Tibial nerve (tissue), 4 donors: ENCODE results near the gene BIRC3. TPM values are rescaled to one million over a fixed set of nuclear protein-coding genes. Genes with fewer than 3 reads are reported as not detected.

Experiments used
- DNase-seq, 2 donors: peaks; one replicate each; pipeline ENCODE4 v3.0.0-alpha.2; 2019; ENCODE audit warnings: low spot score in 2 of 2
- H3K27ac ChIP-seq, 4 donors: fragments of 200-600 bp; sonication (generic) in 3 of 4; one replicate each; pipeline ENCODE4 v1.5.1; 2017 to 2019; ENCODE audit warnings: mild to moderate bottlenecking in 1 of 4
- H3K27me3 ChIP-seq, 2 donors: fragments of 200-600 bp; sonication (generic) in 1 of 2; one replicate each; pipeline versions ENCODE4 v1.5.1 to v1.6.0; 2017 to 2019
- H3K36me3 ChIP-seq, 3 donors: fragments of 200-600 bp; sonication (generic); one replicate each; pipeline ENCODE4 v1.5.1; 2018 to 2019
- H3K4me1 ChIP-seq, 4 donors: fragments of 200-600 bp; sonication (generic) in 3 of 4; one replicate each; pipeline ENCODE4 v1.5.1; 2017 to 2019
- H3K4me3 ChIP-seq, 4 donors: fragments of 200-600 bp; sonication (generic) in 3 of 4; one replicate each; pipeline ENCODE4 v1.5.1; 2017 to 2019; ENCODE audit warnings: mild to moderate bottlenecking in 1 of 4, moderate library complexity in 1 of 4
- H3K9me3 ChIP-seq, 4 donors: fragments of 200-600 bp; sonication (generic) in 3 of 4; one replicate each; pipeline ENCODE4 v1.5.1; 2017 to 2019
- CTCF ChIP-seq, 5 experiments: fragments of 200-600 bp in 3 of 5; fragments of 450-650 bp in 2 of 5; sonication (generic) in 3 of 5; IDR thresholded peaks; one replicate each; pipeline ENCODE4 v1.5.1; 2016 to 2019; ENCODE audit warnings: antibody characterized with exemption in 5 of 5, mild to moderate bottlenecking in 3 of 5, moderate library complexity in 2 of 5
- EP300 ChIP-seq, 2 donors: sonication (generic); formaldehyde crosslinking; IDR thresholded peaks; one replicate each; pipeline ENCODE4 v1.6.1; 2017; ENCODE audit warnings: antibody characterized with exemption in 2 of 2, mild to moderate bottlenecking in 1 of 2
- POLR2A ChIP-seq, 2 donors: fragments of 450-650 bp; IDR thresholded peaks; one replicate each; pipeline ENCODE4 v1.6.1; 2017; ENCODE audit warnings: antibody characterized with exemption in 2 of 2, mild to moderate bottlenecking in 2 of 2, moderate library complexity in 2 of 2
- WGBS, 2 donors: methylation state at CpG; one replicate each; pipeline ENCODE4 v1.1.5; 2018; 5-methylcytosine and 5-hydroxymethylcytosine counted together
- small RNA-seq: library from RNA; depleted of rRNA; stranded (forward); fragments of <200 nt; gene quantifications from one replicate; pipeline ENCODE3, GENCODE V24; 2016
- total RNA-seq, 4 donors: library from RNA; depleted of rRNA; stranded (reverse); fragments of >200 nt; gene quantifications; one replicate each; pipeline ENCODE4 v1.1.0, GENCODE V29; 2016

Gene BIRC3
- total RNA-seq, 4 donors from 2014 or later, result 12.9 to 28.2 (median 20.3) TPM

GRCh38 chr11:102384419-102385079 lies 67.3 kb downstream of the BIRC3 start:
- Histone ChIP-seq H3K4me1 (peaks cover 0 to 25% (median 2%) of the 10 kb centered on the region in 4 donors), H3K27me3 (no peaks in the 10 kb centered on the region), H3K4me3 (no peak overlapping the region), H3K9me3 (no peaks in the 10 kb centered on the region), H3K36me3 (peaks cover 0 to 70% (median 0%) of the 10 kb centered on the region in 3 donors), H3K27ac (peak overlapping the region in 3 of 4 donors; percentile 4 to 70 (median 39))
- 77 to 79% methylated on average over 15 of the region's 15 CpGs for WGBS, 2 donors
- TF ChIP-seq POLR2A (IDR thresholded peaks at IDR 0.05) (no peak), CTCF (IDR thresholded peaks at IDR 0.05) (no peak), EP300 (IDR thresholded peaks at IDR 0.05) (no peak)
- no peak for DNase-seq

GRCh38 chr11:102385085-102386007 lies 68.1 kb downstream of the BIRC3 start:
- Histone ChIP-seq H3K9me3 (no peaks in the 10 kb centered on the region), H3K4me3 (no peak overlapping the region), H3K27ac (peak overlapping the region in 2 of 4 donors; percentile 11 to 39), H3K4me1 (peaks cover 0 to 27% (median 2%) of the 10 kb centered on the region in 4 donors), H3K27me3 (no peaks in the 10 kb centered on the region), H3K36me3 (peaks cover 0 to 66% (median 0%) of the 10 kb centered on the region in 3 donors)
- no peak for DNase-seq
- 77 to 83% methylated on average over 5 of the region's 5 CpGs for WGBS, 2 donors
- TF ChIP-seq POLR2A (IDR thresholded peaks at IDR 0.05), result no peak
- TF ChIP-seq EP300 (IDR thresholded peaks at IDR 0.05), result no peak
- no peak for TF ChIP-seq CTCF (IDR thresholded peaks at IDR 0.05)

GRCh38 chr11:102386136-102386734 lies 69.0 kb downstream of the BIRC3 start:
- no peaks in the 10 kb centered on the region for H3K27me3 ChIP-seq
- no peak overlapping the region for H3K4me3 ChIP-seq
- no peaks in the 10 kb centered on the region for H3K9me3 ChIP-seq
- H3K27ac ChIP-seq, result no peak overlapping the region
- peaks cover 0 to 66% (median 0%) of the 10 kb centered on the region in 3 donors for H3K36me3 ChIP-seq
- no peak for TF ChIP-seq CTCF (IDR thresholded peaks at IDR 0.05)
- TF ChIP-seq EP300 (IDR thresholded peaks at IDR 0.05), result no peak
- TF ChIP-seq POLR2A (IDR thresholded peaks at IDR 0.05), result no peak
- no peak for DNase-seq
- WGBS, 2 donors, result 81 to 86% methylated on average over 2 of the region's 2 CpGs
- peaks cover 0 to 33% (median 3%) of the 10 kb centered on the region in 4 donors for H3K4me1 ChIP-seq

- H3K4me3 ChIP-seq, result no peak overlapping the region
- H3K36me3 ChIP-seq, result peaks cover 0 to 71% (median 0%) of the 10 kb centered on the region in 3 donors
- no peaks in the 10 kb centered on the region for H3K27me3 ChIP-seq
- no peak for DNase-seq
- peaks cover 0 to 32% (median 3%) of the 10 kb centered on the region in 4 donors for H3K4me1 ChIP-seq
- peak overlapping the region in 1 of 4 donors; percentile 34 for H3K27ac ChIP-seq
- WGBS, 2 donors, result 81 to 83% methylated on average over 8 of the region's 8 CpGs
- TF ChIP-seq CTCF (IDR thresholded peaks at IDR 0.05) (no peak), EP300 (IDR thresholded peaks at IDR 0.05) (no peak), POLR2A (IDR thresholded peaks at IDR 0.05) (no peak)
- no peaks in the 10 kb centered on the region for H3K9me3 ChIP-seq
Observed at GRCh38 chr11:102387043-102387781, 69.9 kb downstream of the BIRC3 start.

Small RNA genes within 50 kb of the gene (small RNA-seq; reads per million reads assigned to genes)
- gene AP000942.3, result not detected
- gene AP000942.4, result not detected
- not detected for gene RNU6-952P

Other genes starting within 250 kb of the BIRC3 start
- 100 to 1,000 TPM; 130 to 203 (median 200) TPM for gene YAP1, start 207.0 kb upstream of the BIRC3 start, total RNA-seq
- gene BIRC2, start 29.7 kb downstream of the BIRC3 start, total RNA-seq, result 10 to 100 TPM; 39.0 to 74.5 (median 51.4) TPM
- gene TMEM123, start 135.3 kb downstream of the BIRC3 start, total RNA-seq, result 100 to 1,000 TPM; 145 to 196 (median 181) TPM
- not detected for gene MMP7, start 213.3 kb downstream of the BIRC3 start, total RNA-seq